ENCODE results near the gene AQP12A. TPM values are rescaled to one million over a fixed set of nuclear protein-coding genes. Genes with fewer than 3 reads are reported as not detected.

AQP12A gene
- total RNA-seq, 1 donor from 2014 or later: not detected

DNA sequence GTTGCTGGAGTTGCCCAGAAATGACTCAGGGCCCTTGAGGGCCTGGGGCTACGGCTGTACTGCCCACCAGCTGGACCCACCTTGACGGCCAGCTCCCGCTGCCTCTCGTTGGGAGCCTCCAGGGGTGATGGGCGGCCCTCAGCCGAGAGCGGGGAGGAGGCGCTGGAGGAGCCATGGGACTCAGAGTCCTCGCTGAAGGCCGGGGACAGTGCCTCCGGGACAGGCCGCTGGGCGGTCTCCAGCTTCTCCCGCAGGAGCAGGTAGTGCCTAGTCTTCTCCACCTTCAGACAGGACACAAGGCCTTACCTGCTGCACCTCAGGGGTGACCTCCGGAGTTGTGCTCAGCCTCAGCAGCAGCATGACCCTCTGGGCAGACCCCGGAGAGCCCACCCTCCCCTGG lies 30.7 kb downstream of the AQP12A start:
- Mint-ChIP-seq H3K36me3 (ENCODE audit: unreplicated experiment) (no peaks in the 10 kb centered on the region), H3K4me1 (ENCODE audit: unreplicated experiment) (no peaks in the 10 kb centered on the region), H3K27me3 (ENCODE audit: unreplicated experiment) (peaks cover 4% of the 10 kb centered on the region), H3K4me3 (ENCODE audit: unreplicated experiment) (no peak overlapping the region), H3K9me3 (ENCODE audit: unreplicated experiment) (no peaks in the 10 kb centered on the region), H3K27ac (ENCODE audit: unreplicated experiment) (no peak overlapping the region)
- TF ChIP-seq, protein P1, sequence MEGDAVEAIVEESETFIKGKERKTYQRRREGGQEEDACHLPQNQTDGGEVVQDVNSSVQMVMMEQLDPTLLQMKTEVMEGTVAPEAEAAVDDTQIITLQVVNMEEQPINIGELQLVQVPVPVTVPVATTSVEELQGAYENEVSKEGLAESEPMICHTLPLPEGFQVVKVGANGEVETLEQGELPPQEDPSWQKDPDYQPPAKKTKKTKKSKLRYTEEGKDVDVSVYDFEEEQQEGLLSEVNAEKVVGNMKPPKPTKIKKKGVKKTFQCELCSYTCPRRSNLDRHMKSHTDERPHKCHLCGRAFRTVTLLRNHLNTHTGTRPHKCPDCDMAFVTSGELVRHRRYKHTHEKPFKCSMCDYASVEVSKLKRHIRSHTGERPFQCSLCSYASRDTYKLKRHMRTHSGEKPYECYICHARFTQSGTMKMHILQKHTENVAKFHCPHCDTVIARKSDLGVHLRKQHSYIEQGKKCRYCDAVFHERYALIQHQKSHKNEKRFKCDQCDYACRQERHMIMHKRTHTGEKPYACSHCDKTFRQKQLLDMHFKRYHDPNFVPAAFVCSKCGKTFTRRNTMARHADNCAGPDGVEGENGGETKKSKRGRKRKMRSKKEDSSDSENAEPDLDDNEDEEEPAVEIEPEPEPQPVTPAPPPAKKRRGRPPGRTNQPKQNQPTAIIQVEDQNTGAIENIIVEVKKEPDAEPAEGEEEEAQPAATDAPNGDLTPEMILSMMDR (IDR thresholded peaks at IDR 0.05): no peak
- no peak for DNase-seq (ENCODE audit: extremely low spot score, unreplicated experiment)

GRCh38 chr2:240722796-240723735 lies 31.4 kb downstream of the AQP12A start:
- Mint-ChIP-seq H3K27me3 (ENCODE audit: unreplicated experiment) (peaks cover 5% of the 10 kb centered on the region), H3K36me3 (ENCODE audit: unreplicated experiment) (no peaks in the 10 kb centered on the region), H3K27ac (ENCODE audit: unreplicated experiment) (no peak overlapping the region), H3K9me3 (ENCODE audit: unreplicated experiment) (no peaks in the 10 kb centered on the region), H3K4me1 (ENCODE audit: unreplicated experiment) (no peaks in the 10 kb centered on the region), H3K4me3 (ENCODE audit: unreplicated experiment) (no peak overlapping the region)
- TF ChIP-seq, protein P1 (IDR thresholded peaks at IDR 0.05): no peak
- DNase-seq (ENCODE audit: extremely low spot score, unreplicated experiment): no peak

DNA sequence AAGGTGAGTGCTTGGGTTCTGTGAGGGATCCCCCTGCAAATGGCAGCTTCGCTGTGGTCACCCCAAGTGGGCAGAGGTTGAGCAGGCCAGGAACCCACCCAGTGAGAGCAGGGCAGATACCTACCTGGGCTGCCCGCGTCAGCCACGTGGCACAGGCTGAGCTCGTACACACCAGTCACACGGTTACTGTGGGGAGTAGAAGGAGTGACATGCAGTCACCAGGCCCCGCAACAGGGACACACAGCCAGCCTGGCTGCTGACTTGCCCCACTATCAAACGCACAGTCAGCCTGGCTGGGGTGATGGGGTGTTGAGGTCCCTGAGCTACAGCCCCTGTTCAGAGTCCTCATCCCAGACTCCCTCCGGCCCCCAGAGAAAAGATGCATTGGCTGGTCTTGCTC lies 32.2 kb downstream of the AQP12A start:
- no peak for DNase-seq (ENCODE audit: extremely low spot score, unreplicated experiment)
- Mint-ChIP-seq H3K36me3 (ENCODE audit: unreplicated experiment) (no peaks in the 10 kb centered on the region), H3K27ac (ENCODE audit: unreplicated experiment) (no peak overlapping the region), H3K27me3 (ENCODE audit: unreplicated experiment) (peaks cover 7% of the 10 kb centered on the region), H3K4me1 (ENCODE audit: unreplicated experiment) (no peaks in the 10 kb centered on the region), H3K9me3 (ENCODE audit: unreplicated experiment) (no peaks in the 10 kb centered on the region), H3K4me3 (ENCODE audit: unreplicated experiment) (no peak overlapping the region)
- TF ChIP-seq, protein P1 (IDR thresholded peaks at IDR 0.05): no peak

DNA sequence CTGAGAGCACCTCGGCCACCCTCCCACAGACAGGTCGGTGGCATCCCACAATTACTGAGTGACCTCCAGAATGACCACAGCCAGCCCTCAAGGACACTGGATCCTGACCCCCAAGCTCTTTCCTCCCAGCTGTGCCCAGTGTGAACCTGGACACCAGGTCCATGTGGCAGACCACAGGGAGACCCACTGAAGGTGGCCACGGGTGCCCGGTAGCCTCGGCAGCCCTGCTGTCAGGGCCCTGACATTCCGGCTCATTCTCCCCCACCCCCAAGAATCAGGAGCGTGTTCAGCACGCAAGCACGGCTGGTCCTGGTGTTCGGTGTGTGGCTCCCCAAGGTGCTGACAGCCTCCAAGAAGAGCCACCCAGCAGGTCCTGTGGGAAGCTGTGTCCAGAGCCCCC lies 32.8 kb downstream of the AQP12A start:
- Mint-ChIP-seq H3K9me3 (ENCODE audit: unreplicated experiment) (no peaks in the 10 kb centered on the region), H3K27me3 (ENCODE audit: unreplicated experiment) (peaks cover 12% of the 10 kb centered on the region), H3K27ac (ENCODE audit: unreplicated experiment) (no peak overlapping the region), H3K4me3 (ENCODE audit: unreplicated experiment) (no peak overlapping the region), H3K4me1 (ENCODE audit: unreplicated experiment) (no peaks in the 10 kb centered on the region), H3K36me3 (ENCODE audit: unreplicated experiment) (no peaks in the 10 kb centered on the region)
- DNase-seq (ENCODE audit: extremely low spot score, unreplicated experiment): no peak
- TF ChIP-seq, protein P1 (IDR thresholded peaks at IDR 0.05): no peak

- TF ChIP-seq, protein P1 (IDR thresholded peaks at IDR 0.05): no peak
- Mint-ChIP-seq H3K4me3 (ENCODE audit: unreplicated experiment) (no peak overlapping the region), H3K36me3 (ENCODE audit: unreplicated experiment) (no peaks in the 10 kb centered on the region), H3K27me3 (ENCODE audit: unreplicated experiment) (peaks cover 12% of the 10 kb centered on the region), H3K9me3 (ENCODE audit: unreplicated experiment) (no peaks in the 10 kb centered on the region), H3K4me1 (ENCODE audit: unreplicated experiment) (no peaks in the 10 kb centered on the region), H3K27ac (ENCODE audit: unreplicated experiment) (no peak overlapping the region)
- DNase-seq (ENCODE audit: extremely low spot score, unreplicated experiment): no peak
Measured at GRCh38 chr2:240725266-240725665, 33.6 kb downstream of the AQP12A start.
